ENCODE measurements around the gene TUBA8.
"Not testable (repeated sequence)": the region's sequence is repeated elsewhere in the genome, so short reads cannot be mapped to it uniquely, and the experiment has no call there.

TUBA8 gene

GRCh38 chr22:18110194-18110953 is at the start of gene TUBA8:
TSS of gene TUBA8 (plus strand) at chr22:18110809. CDS start at chr22:18110866, 57 bp downstream.
- DNase-seq, result peak; percentile 6

- no peak for DNase-seq
These were observed 48.2 kb upstream of the TUBA8 start for GRCh38 chr22:18062421-18062820.

- DNase-seq, result no peak
These were observed 47.3 kb upstream of the TUBA8 start for GRCh38 chr22:18063306-18063705.

- not testable (repeated sequence) for DNase-seq
These were observed 46.9 kb upstream of the TUBA8 start for GRCh38 chr22:18063715-18064114.

GRCh38 chr22:18064636-18065035 is 46.0 kb upstream of the TUBA8 start:
- DNase-seq, result no peak

DNA sequence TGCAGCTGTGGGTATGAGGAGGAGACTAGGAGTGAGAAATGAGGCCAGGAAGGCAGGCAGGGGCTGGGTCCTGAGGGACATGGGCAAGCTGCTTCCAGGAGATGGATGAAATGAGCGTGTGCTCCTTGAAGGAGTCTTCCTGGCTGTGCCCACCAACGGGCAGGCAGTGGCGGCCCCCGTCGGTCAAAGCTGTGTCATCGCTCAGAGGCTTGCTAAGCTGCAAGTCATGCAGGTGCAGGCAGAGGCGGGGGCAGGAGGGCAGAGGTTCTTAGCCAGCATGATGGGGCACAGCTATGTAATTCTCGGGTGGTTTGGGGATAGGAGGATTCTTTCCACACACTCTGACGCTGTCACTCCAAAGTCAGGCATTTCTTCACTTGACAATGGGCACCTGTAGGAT is 45.4 kb upstream of the TUBA8 start:
- no peak for DNase-seq

- peak; percentile 10 for DNase-seq
These were observed 44.3 kb upstream of the TUBA8 start for GRCh38 chr22:18066181-18066859.

DNA sequence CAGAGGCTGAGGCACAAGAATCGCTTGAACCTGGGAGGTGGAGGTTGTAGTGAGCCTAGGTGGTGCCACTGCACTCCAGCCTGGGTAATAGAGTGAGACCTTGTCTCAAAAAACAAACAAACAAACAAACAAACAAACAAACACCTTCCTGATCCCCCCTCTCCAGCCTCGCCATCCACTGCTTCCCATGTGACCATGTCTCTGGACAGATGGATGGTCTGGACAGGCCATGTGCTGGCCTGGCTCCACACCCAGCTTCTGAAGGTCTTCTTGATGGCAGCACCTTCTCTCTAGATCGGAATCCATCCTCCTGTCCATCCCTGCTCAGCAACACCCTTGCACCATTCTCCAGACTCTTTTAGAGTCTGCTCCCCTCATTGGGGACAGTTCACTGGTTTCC is 43.5 kb upstream of the TUBA8 start:
- DNase-seq, result no peak

DNA sequence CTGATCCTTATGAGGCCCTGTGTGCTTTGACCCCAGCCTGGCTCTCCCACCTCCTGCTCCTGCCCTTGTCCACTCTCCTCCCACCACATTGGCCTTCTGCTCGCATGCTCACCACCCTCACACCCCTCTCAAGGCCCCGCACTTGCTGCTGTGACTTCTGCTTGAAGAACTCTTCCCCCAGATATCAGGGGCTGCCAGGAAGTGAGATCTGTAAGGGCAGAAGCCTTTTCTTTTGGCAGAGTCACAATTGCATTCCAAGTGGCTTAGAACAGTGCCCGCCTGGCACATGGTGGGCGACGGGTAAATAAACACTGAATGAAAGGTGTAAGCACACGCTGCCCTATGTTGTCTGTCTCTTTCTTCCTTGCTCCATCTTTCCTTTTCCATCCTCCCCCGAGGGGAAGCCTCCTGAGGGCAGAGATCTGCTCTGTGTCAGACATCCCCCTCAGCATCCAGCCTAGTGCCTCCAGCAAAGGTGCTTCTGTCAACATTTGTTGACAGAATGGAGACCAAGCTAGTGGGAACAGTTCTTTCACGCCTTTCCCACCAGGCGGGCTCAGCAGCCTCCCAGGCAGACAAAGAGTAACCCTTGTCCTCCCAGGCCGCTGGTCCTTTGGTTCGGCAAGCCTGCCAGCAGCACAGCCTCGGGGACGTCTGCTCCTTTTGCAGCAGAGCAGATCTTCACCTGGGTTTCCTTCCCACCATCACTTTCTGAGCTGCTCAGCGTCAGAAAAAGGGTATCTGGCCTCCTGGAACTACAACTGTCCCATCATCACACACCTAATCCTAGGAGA is 42.9 kb upstream of the TUBA8 start:
- no peak for DNase-seq

- DNase-seq, result no peak
These were observed 42.1 kb upstream of the TUBA8 start for GRCh38 chr22:18068381-18068988.

DNA sequence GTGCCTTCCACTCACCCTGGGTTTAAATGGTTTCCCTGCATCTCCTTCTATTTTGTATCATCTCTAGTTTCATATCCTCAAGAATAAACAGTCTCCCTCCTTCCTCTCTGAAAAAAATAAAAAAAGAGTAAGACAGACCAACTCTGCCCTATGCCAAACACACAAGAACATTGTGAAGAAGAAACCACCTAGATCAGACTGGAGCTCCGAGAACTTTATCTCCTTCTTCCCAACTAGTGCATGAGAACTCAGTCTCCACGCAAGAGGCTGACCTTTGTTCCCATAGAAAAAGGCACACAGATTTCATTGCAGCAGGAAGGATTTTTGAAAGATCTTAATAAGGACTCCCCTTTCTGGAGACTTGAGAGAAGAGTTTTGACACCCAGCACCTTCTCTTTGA is 41.6 kb upstream of the TUBA8 start:
- no peak for DNase-seq

GRCh38 chr22:18070041-18070440 is 40.6 kb upstream of the TUBA8 start:
- no peak for DNase-seq

GRCh38 chr22:18070556-18071306 is 39.9 kb upstream of the TUBA8 start:
- no peak for DNase-seq

- DNase-seq, result not testable (repeated sequence)
These were observed 39.2 kb upstream of the TUBA8 start for GRCh38 chr22:18071307-18071967.

- no peak for DNase-seq
These were observed 38.7 kb upstream of the TUBA8 start for GRCh38 chr22:18071968-18072310.

DNA sequence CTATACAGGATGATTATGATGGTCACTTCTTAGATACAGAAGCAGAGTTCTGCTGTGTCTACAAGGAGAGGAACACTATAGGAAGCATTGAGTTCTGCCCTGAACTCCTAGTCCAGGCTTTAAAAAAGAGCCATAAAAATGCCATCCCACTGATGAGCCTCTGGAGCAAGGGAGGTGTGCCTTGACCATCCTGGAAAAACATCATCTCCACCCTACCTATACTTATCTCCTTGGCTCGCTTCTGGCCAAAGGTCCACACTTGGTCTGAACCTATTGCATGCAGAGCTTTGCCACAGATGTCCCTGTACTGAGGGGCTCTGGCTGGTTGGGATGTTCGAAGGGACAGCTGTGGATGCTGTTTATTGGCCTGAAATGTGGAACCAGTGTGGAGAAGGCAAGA is 37.1 kb upstream of the TUBA8 start:
- DNase-seq, result no peak

DNA sequence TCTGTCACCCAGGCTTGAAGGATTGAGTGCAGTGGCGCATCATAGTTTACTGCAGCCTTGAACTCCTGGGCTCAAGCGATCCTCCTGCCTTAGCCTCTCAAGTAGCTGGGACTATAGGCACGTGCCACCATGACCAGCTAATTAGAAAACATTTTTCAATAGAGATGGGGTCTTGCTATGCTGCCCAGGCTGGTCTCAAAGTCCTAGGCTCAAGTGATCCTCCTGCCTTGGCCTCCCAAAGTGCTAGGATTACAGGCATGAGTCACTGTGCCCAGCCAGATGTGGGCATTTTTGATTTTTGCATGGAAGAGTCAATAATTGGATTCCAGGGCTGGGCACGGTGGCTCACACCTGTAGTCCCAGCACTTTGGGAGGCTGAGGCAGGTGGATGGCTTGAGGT is 36.7 kb upstream of the TUBA8 start:
- DNase-seq, result not testable (repeated sequence)

DNA sequence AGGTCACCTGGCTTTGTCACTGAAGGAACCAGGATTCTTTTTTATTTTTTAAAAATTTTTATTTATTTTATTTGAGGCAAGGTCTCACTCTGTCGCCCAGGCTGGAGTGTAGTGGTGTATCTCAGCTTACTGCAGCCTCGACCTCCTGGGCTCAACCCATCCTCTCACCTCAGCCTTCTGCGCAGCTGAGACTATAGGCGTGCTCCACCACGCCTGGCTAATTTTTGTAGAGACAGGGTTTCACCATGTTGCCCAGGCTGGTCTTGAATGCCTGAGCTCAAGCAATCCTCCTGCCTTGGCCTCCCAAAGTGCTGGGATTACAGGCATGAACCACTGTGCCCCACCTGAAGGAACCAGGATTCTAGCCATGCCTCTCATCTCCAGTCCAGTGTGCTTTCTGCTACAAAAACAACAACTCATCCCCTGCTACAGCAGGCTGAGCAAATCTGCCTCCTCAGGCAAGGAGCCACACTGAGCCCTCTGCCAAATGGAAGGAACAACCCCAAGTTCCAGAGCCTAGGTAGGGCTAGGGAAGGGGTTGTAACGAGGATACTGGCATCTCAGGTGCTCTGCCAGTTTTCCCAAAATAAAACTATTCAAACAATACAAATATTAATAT is 35.4 kb upstream of the TUBA8 start:
- DNase-seq, result no peak

DNA sequence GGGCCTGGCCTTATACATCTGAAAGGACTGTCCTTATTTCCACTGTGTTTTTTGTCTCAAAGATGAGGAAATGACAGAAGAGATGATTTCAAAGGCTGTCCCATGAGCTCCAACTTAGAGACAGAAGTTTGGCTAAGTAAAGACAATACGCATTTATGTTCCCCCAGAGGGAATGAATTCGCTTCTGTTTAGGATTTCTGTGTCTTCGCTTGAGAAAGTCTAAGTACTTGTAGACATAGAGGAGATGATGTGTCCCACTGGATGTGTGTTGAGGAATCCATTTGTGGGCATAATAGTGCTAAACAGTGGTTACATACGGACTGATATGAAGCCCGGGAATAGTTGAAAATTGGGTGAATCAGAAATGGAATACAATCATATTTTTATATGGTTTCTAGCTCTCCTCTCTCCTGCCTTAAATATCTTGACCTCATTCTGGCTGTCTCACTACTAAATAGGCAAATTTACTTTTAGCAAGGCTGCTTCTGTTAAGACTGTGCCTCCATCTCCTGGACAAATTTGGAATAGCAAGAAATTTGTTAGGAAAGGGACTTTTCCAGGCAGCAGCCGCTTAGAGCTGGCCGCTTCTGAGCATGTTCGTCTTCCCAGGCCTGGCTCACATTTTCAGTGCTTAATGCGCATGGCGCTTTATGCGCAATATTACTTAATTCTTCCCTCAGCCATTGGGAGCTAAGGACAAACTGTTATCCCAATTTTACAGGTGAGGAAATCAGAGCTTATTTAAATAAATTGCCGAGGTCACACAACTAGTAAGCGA is 34.7 kb upstream of the TUBA8 start:
- DNase-seq, result peak; percentile 53

- no peak for DNase-seq
These were observed 33.4 kb upstream of the TUBA8 start for GRCh38 chr22:18077087-18077638.

Measured in RPMI8226 (cell line).